GM19438 (cell line): ENCODE data around the gene CRYAA.
"Not testable (repeated sequence)": the region's sequence is repeated elsewhere in the genome, so short reads cannot be mapped to it uniquely, and the experiment has no call there.

Source experiments
- ATAC-seq: cut with Tn5 transposase; IDR thresholded peaks from one replicate; pipeline ENCODE4 v1.9.1; 2021; ENCODE audit warnings: low read depth; ENCODE audit not compliant: unreplicated experiment

The CRYAA gene

GRCh38 chr21:43168708-43169107, at the start of gene CRYAA:
Gene CRYAA, plus strand, starts transcription at chr21:43169008. Its CDS starts 92 bp downstream, at chr21:43169100.
- not testable (repeated sequence) for ATAC-seq

GRCh38 chr21:43130094-43130493, 38.7 kb upstream of the CRYAA start:
- not testable (repeated sequence) for ATAC-seq

- not testable (repeated sequence) for ATAC-seq
These were observed 34.3 kb upstream of the CRYAA start for GRCh38 chr21:43134520-43134919.

GRCh38 chr21:43138944-43139343, 29.9 kb upstream of the CRYAA start:
- not testable (repeated sequence) for ATAC-seq

GRCh38 chr21:43141407-43141806, 27.4 kb upstream of the CRYAA start:
- ATAC-seq: not testable (repeated sequence)

DNA sequence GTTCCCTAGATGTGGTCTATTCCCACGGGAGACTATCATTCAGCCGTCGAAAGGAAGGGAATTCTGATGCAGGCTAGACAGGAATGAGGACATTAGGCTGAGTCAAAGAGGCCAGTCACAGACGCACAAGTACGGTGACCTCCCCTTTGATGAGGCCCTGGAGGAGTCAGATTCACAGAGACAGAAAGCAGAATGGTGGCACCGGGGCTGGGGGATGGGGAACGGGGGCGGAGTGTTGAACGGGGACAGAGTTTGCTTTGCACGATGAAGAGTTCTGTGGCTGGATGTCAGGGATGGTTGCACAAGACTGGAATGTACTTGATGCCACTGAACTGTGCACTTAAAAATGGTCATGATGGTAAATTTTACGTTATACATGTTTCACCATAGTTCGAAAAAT, 22.2 kb upstream of the CRYAA start:
- not testable (repeated sequence) for ATAC-seq

- not testable (repeated sequence) for ATAC-seq
These were observed 20.8 kb upstream of the CRYAA start for GRCh38 chr21:43147999-43148398.

DNA sequence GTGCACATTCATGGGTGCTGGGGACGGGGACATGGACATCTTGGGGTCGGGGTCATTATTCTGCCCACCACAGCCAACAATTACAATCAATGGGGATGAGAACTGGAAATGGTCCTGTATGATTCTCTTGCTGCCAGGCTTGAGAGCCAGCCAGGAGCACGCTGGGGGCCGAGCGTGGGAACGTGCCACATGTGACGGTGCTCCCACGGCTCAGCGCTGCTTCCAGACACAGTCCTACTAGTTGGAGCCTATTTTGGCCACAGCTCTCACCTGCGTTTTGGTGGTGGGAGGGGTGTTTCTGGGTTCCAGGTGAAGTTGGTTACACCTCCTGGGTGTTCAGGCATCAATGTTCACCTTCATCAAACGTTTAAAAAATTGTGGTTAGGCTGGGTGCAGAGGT, 19.5 kb upstream of the CRYAA start:
- not testable (repeated sequence) for ATAC-seq

GRCh38 chr21:43153601-43154000, 15.2 kb upstream of the CRYAA start:
- not testable (repeated sequence) for ATAC-seq

DNA sequence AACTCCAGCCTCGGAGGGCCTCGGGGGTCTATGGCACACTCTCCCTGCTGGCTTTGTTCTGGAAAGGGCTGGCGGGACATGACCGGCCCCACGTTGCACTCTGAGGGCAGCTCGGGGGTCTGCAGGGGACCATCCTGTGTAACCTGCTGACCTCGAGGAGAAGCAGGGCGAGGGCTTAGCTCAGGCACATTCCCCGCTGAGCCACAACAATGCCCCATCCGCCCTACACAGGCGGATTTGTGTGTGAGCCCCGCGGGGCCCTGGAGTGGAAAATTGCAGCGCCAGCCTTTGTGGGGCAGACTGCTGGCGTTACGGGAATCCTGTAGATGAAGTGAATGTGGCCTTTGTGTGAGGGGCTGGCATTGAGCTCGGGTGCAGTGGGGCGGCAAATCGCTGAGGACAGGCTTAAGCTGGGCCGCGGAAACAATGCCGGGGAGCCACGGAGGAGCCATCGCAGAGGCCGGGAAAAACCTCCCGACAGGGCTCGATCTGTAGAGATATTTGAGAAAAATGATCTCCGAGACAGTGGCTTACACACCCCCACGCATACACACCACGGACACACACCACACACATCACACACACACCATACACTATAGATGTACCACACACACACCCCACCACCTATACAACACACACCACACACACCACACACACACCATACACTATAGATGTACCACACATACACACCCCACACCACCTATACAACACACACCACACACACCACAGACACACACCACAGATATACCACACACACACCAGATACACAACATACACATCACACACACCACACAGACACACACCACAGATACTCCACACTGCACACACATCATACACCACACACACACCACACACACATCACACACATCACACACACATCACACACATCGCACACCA, 9.3 kb upstream of the CRYAA start:
- not testable (repeated sequence) for ATAC-seq

- not testable (repeated sequence) for ATAC-seq
These were observed 6.7 kb upstream of the CRYAA start for GRCh38 chr21:43161826-43162707.

- ATAC-seq: not testable (repeated sequence)
These were observed 6.1 kb upstream of the CRYAA start for GRCh38 chr21:43162708-43163205.

DNA sequence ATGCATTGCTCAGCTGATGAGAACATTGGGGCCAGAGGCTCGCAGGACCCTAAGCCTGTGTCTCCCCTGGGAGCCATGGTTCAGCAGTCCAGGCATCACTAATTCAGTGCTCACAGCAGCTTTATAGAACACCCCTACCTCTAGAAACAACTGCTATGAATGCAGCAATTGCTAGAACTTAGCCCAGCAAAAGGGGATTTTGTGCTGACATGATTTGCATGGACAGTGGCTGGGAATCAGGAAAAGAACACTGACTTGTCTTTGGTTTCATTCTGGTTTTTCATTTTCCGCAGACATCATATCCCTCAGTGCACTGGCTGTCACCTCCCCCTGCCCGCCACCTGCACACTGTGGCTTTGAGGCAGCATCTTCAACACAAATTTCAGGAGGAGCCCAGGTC, 4.0 kb upstream of the CRYAA start:
- ATAC-seq: peak; percentile 55

- not testable (repeated sequence) for ATAC-seq
These were observed 3.1 kb upstream of the CRYAA start for GRCh38 chr21:43165734-43166133.

- ATAC-seq: not testable (repeated sequence)
These were observed 550 bp downstream of the CRYAA start for GRCh38 chr21:43169230-43169886.

DNA sequence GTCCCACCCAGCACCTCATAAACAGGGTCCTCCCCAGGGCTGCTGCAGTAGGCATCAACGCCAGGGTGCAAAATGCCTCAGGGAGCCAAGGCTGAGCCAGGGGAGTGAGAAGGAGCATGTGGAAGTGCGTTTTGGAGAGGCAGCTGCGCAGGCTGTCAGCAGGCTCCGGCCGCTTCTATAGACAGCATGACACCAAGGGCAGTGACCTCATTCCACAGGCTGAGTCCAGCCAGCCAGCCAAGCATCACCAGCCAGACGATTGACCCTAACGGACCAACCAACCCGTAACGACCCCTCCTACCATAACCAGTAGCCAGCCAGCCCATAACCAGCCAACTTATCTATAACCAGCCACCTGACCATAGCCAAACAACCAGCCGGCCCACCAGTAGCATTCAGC, 1.1 kb downstream of the CRYAA start:
- not testable (repeated sequence) for ATAC-seq

DNA sequence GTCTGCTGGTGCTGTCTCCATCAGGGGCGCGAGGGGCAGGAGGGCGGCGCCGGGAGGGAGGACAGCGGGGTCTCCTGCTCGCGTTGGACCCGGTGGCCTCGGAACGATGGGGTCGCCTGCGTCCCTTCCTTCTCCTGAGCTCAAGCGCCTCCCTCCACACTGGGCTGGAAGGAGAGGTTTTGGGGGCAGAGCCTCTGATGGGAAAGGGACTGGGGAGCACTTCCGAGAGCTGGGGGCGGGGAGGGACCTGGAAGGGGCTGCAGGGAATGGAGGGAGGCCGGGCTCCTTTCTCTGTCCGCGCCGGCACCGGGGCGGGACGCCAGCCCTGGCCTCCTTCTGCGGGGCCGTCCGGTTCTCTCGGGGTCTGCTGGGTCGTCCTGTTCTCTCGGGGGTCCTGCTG, 4.0 kb downstream of the CRYAA start:
- ATAC-seq: not testable (repeated sequence)

GRCh38 chr21:43173438-43173837, 4.6 kb downstream of the CRYAA start:
- not testable (repeated sequence) for ATAC-seq

DNA sequence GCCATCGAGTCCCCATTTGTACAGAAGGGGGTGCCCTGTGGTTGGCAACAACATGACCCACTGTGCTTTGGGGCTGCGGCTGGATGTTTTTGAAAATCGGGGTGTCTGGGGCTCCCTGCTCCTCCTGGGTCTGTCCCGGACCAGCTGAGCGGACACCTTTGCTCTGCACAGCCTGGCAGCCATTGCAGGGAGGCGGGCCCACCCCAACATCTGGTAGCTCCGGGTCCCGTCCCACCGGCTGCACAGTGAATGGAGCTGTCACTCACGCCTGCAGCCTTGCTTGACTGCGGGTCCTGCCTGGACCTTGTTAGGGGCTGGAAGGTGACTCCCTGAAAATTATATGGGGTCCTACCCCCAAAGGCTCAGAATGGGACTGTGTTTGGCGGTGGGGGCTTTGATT, 5.1 kb downstream of the CRYAA start:
- not testable (repeated sequence) for ATAC-seq

DNA sequence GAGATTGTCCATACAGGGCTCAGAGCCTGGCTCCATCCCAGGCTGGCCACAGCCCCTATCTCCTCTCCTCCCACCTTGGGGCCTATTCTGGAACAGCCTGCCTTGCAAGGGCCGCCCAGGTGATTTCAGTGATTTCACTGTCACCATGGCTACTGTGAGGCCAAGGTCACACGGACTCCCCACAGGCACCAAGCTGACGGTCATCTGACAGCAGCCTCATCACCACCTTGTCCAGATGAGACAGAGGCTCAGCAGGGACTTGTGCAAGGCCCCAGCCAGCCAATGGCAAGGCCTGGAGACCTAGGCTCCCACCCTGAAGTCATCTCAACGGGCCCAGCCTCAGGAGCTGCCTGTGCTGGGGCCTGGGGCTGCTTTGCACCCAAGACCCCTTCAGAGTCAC, 6.2 kb downstream of the CRYAA start:
- ATAC-seq: not testable (repeated sequence)
